ENCODE measurements around the gene FDPS.

DNA sequence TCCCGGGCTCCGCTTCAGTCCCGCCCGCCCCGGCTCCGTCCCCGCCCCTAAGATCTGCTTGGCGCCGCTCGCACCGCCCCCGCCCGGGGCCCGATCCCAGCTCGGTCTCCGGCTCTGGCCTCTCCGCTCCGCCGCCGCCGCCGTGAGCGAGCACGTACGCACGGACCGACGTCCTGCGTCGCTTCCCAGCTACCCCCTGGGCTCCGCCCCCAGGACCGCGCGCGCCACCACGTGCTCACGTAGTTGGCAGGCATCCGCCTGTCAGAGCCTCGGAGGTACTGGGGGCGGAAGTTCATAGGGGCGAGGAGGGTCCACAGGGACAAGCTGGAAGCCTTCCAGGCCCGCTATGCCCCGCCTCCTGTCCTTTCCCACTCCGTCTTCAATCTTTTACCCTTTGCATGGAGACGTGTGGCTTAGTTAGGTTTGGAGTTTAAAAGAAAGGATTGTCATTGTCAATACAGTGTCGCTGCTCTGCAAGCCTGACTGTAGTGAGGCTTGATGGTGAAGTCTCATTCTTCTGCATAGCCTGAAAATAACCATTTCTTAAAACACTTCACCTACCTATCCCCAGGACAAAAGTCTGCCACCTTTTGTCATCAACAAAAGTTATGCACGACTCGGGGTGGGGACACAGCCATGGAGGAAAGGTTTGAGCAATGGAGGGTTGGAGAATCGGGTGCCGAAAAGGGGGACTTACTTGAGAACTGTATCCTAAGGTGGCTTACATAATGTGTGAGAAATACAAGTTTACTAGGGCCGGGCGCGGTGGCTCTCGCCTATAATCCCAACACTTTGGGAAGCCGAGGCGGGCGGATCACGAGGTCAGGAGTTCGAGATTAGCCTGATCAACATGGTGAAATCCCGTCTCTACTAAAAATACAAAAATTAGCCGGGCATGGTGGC is 35.1 kb upstream of the FDPS start, which contains the start of gene CLK2:
- no peak for TF ChIP-seq EZH2phosphoT487 (IDR thresholded peaks at IDR 0.05)
- TF ChIP-seq EZH2 (IDR thresholded peaks at IDR 0.05), result no peak

Data from neural progenitor cell (in vitro differentiated cells).